K562 (cell line): ENCODE data around the gene CD2. TPM values are rescaled to one million over a fixed set of nuclear protein-coding genes. Genes with fewer than 3 reads are reported as not detected.
A peak's percentile ranks its signal among the peaks of the same experiment; 100 is the strongest.

Source experiments
- ASH1L ChIP-seq: fragments of 450-650 bp; IDR thresholded peaks from 2 replicates; pipeline ENCODE4 v1.6.1; 2018; ENCODE audit warnings: borderline replicate concordance, mild to moderate bottlenecking, low read depth; ENCODE audit not compliant: partially characterized antibody
- BDP1 ChIP-seq: IDR thresholded peaks from 3 replicates; pipeline ENCODE4 v1.6.1; 2011; ENCODE audit not compliant: insufficient read length, insufficient read depth
- DNMT1 ChIP-seq: fragments of 450-650 bp; IDR thresholded peaks from 2 replicates; pipeline ENCODE4 v1.6.1; 2016; ENCODE audit warnings: antibody characterized with exemption, mild to moderate bottlenecking
- ETS2 ChIP-seq: IDR thresholded peaks from 2 replicates; pipeline ENCODE4 v1.6.1; 2016; ENCODE audit warnings: borderline replicate concordance, missing genetic modification characterization, mild to moderate bottlenecking, moderate library complexity, missing compliant biosample characterization; ENCODE audit not compliant: poor library complexity, severe bottlenecking
- HDAC1 ChIP-seq, 2 experiments: fragments of 450-650 bp; IDR thresholded peaks; 2 replicates each; pipeline ENCODE4 v1.6.1; 2016 to 2017; ENCODE audit warnings: inconsistent platforms in 1 of 2, mild to moderate bottlenecking in 1 of 2, moderate library complexity in 1 of 2
- MAFF ChIP-seq: IDR thresholded peaks from 2 replicates; pipeline ENCODE4 v1.6.1; 2012; ENCODE audit warnings: low read length, improper control_type of control experiment
- MAFK ChIP-seq: IDR thresholded peaks from 2 replicates; pipeline ENCODE4 v1.6.1; 2011; ENCODE audit warnings: low read length, improper control_type of control experiment
- NCOA4 ChIP-seq: fragments of 450-650 bp; IDR thresholded peaks from 2 replicates; pipeline ENCODE4 v1.6.1; 2018; ENCODE audit warnings: mild to moderate bottlenecking; ENCODE audit not compliant: partially characterized antibody
- POLR3A ChIP-seq: IDR thresholded peaks from 2 replicates; pipeline ENCODE4 v1.6.1; 2011; ENCODE audit warnings: borderline replicate concordance, mild to moderate bottlenecking, moderate library complexity; ENCODE audit not compliant: insufficient read length, insufficient read depth; ENCODE audit errors: extremely low read depth
- PRMT5 ChIP-seq: sonication (generic); formaldehyde crosslinking; IDR thresholded peaks from 2 replicates; pipeline ENCODE4 v1.5.0; 2020; ENCODE audit warnings: missing genetic modification reagents
- PURB ChIP-seq: sonication (generic); formaldehyde crosslinking; IDR thresholded peaks from 2 replicates; pipeline ENCODE4 v1.9.0; 2021; ENCODE audit warnings: low read depth, mild to moderate bottlenecking, missing genetic modification reagents
- RFX5 ChIP-seq: IDR thresholded peaks from 2 replicates; pipeline ENCODE4 v1.6.1; 2011; ENCODE audit warnings: low read depth, mild to moderate bottlenecking, improper control_type of control experiment, low read length
- RHOXF2B ChIP-seq: fragments of 250-450 bp; sonication (Bioruptor Pico); conservative IDR thresholded peaks from 2 replicates; pipeline ENCODE4 v1.5.1; 2021
- SMAD1 ChIP-seq: fragments of 150-350 bp; IDR thresholded peaks from 2 replicates; pipeline ENCODE4 v1.6.1; 2014; ENCODE audit warnings: low read length, low read depth; ENCODE audit not compliant: partially characterized antibody
- TCF7L2 ChIP-seq: fragments of 150-350 bp; IDR thresholded peaks from 2 replicates; pipeline ENCODE4 v1.6.1; 2016; ENCODE audit warnings: low read depth, mild to moderate bottlenecking, low read length, moderate library complexity
- TRIM24 ChIP-seq, 2 experiments: fragments of 450-650 bp; IDR thresholded peaks; 2 replicates each; pipeline ENCODE4 v1.6.1; 2016
- ZBTB17 ChIP-seq: fragments of 450-650 bp; formaldehyde crosslinking; IDR thresholded peaks from 2 replicates; pipeline ENCODE4 v1.4.0; 2020; ENCODE audit warnings: mild to moderate bottlenecking
- ZNF24 ChIP-seq: fragments of 450-650 bp; IDR thresholded peaks from 2 replicates; pipeline ENCODE4 v1.6.1; 2016
- polyA plus RNA-seq, 8 experiments: library from polyadenylated mRNA; depleted of rRNA in 4 of 8; stranded (reverse) in 5 of 8; unstranded in 3 of 8; fragments of >200 nt; fragmentation: Nextera tagmentation in 2 of 8; fragmentation: Illumina TruSeq in 1 of 8; extraction: Ambion mirVana in 2 of 8; extraction: Trizol in 1 of 8; gene quantifications; 2 replicates each; pipeline versions ENCODE4 v1.2.1 to v1.2.3, GENCODE V29; 2011 to 2014; ENCODE audit warnings: inconsistent platforms in 1 of 8, missing spikeins in 1 of 8
- total RNA-seq, 7 experiments: library from RNA; depleted of rRNA in 6 of 7; stranded (reverse); fragments of >200 nt in 6 of 7; fragmentation: Illumina TruSeq in 2 of 7; extraction: Trizol in 2 of 7; gene quantifications; 2 replicates each; pipeline versions ENCODE4 v1.2.1 to v1.2.3, GENCODE V29; 2011 to 2021; ENCODE audit warnings: low replicate concordance in 1 of 7
- TF ChIP-seq, protein P1 (sequence below): fragments of 150-350 bp; IDR thresholded peaks from 2 replicates; pipeline ENCODE4 v1.6.1; 2014; ENCODE audit warnings: low read depth, mild to moderate bottlenecking, low read length, borderline replicate concordance
- TF ChIP-seq, protein P2 (sequence below): sonication (generic); formaldehyde crosslinking; IDR thresholded peaks from 2 replicates; pipeline ENCODE4 v1.8.1; 2023; ENCODE audit warnings: mild to moderate bottlenecking, missing genetic modification reagents
- TF ChIP-seq, protein P3 (sequence below): fragments of 450-650 bp; IDR thresholded peaks from 2 replicates; pipeline ENCODE4 v1.6.1; 2016; ENCODE audit warnings: low read depth, mild to moderate bottlenecking, moderate library complexity
- TF ChIP-seq, protein P4 (sequence below): fragments of 450-650 bp; IDR thresholded peaks from 2 replicates; pipeline ENCODE4 v1.6.1; 2016; ENCODE audit warnings: borderline replicate concordance

Gene CD2
- total and polyA plus RNA-seq, 9 of the 15 experiments (the other 6 are each of a cell fraction or from before 2014, with no cell fraction given): 0.07 to 0.16 TPM; not detected in 7

DNA sequence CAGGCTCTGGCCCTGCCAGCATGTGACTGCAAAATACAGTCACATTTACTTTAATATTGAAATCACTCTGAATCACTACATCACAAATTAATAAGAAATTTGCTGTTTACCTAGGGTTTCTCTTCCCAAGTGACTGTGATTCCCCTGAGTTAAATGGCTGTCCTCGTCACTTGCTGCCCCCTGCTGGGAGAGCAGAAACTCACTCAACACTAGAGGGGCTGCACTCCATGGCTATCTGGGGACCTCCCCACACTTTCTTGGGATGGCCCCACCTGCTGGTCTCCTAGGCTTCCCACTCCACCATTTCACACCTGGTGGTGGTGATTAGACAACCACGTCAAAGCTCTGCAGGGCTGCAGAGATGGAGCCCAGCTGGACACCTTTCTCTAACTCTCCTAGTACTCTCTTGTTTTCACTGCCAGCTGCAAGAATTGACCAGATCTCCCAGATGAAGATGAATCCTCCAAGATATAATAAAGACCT, 63.4 kb downstream of the CD2 start (continued):
- TF ChIP-seq, protein P1, sequence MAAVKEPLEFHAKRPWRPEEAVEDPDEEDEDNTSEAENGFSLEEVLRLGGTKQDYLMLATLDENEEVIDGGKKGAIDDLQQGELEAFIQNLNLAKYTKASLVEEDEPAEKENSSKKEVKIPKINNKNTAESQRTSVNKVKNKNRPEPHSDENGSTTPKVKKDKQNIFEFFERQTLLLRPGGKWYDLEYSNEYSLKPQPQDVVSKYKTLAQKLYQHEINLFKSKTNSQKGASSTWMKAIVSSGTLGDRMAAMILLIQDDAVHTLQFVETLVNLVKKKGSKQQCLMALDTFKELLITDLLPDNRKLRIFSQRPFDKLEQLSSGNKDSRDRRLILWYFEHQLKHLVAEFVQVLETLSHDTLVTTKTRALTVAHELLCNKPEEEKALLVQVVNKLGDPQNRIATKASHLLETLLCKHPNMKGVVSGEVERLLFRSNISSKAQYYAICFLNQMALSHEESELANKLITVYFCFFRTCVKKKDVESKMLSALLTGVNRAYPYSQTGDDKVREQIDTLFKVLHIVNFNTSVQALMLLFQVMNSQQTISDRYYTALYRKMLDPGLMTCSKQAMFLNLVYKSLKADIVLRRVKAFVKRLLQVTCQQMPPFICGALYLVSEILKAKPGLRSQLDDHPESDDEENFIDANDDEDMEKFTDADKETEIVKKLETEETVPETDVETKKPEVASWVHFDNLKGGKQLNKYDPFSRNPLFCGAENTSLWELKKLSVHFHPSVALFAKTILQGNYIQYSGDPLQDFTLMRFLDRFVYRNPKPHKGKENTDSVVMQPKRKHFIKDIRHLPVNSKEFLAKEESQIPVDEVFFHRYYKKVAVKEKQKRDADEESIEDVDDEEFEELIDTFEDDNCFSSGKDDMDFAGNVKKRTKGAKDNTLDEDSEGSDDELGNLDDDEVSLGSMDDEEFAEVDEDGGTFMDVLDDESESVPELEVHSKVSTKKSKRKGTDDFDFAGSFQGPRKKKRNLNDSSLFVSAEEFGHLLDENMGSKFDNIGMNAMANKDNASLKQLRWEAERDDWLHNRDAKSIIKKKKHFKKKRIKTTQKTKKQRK: no peak
- TF ChIP-seq, protein P2, sequence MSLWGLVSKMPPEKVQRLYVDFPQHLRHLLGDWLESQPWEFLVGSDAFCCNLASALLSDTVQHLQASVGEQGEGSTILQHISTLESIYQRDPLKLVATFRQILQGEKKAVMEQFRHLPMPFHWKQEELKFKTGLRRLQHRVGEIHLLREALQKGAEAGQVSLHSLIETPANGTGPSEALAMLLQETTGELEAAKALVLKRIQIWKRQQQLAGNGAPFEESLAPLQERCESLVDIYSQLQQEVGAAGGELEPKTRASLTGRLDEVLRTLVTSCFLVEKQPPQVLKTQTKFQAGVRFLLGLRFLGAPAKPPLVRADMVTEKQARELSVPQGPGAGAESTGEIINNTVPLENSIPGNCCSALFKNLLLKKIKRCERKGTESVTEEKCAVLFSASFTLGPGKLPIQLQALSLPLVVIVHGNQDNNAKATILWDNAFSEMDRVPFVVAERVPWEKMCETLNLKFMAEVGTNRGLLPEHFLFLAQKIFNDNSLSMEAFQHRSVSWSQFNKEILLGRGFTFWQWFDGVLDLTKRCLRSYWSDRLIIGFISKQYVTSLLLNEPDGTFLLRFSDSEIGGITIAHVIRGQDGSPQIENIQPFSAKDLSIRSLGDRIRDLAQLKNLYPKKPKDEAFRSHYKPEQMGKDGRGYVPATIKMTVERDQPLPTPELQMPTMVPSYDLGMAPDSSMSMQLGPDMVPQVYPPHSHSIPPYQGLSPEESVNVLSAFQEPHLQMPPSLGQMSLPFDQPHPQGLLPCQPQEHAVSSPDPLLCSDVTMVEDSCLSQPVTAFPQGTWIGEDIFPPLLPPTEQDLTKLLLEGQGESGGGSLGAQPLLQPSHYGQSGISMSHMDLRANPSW (CRISPR knock-in tag): no peak
- TF ChIP-seq ZBTB17 (CRISPR knock-in tag) (no peak), NCOA4 (no peak), RFX5 (no peak), ASH1L (no peak), HDAC1 (IDR thresholded peaks at IDR 0.05) (no peak), MAFF (no peak), PRMT5 (no peak), ZNF24 (0 out of 2 replicates have a peak, but pooled peaks have one; percentile 31), ETS2 (tag) (no peak), DNMT1 (no peak), SMAD1 (peak; percentile 35), TCF7L2 (no peak), MAFK (no peak), POLR3A (no peak), RHOXF2B (CRISPR knock-in tag) (no peak), TRIM24 (IDR thresholded peaks at IDR 0.05) (0 out of 4 replicates have a peak, but pooled peaks have one; percentile 22 to 33), BDP1 (no peak), PURB (CRISPR knock-in tag) (no peak)
- TF ChIP-seq, protein P3, sequence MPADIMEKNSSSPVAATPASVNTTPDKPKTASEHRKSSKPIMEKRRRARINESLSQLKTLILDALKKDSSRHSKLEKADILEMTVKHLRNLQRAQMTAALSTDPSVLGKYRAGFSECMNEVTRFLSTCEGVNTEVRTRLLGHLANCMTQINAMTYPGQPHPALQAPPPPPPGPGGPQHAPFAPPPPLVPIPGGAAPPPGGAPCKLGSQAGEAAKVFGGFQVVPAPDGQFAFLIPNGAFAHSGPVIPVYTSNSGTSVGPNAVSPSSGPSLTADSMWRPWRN: no peak
- TF ChIP-seq, protein P4, sequence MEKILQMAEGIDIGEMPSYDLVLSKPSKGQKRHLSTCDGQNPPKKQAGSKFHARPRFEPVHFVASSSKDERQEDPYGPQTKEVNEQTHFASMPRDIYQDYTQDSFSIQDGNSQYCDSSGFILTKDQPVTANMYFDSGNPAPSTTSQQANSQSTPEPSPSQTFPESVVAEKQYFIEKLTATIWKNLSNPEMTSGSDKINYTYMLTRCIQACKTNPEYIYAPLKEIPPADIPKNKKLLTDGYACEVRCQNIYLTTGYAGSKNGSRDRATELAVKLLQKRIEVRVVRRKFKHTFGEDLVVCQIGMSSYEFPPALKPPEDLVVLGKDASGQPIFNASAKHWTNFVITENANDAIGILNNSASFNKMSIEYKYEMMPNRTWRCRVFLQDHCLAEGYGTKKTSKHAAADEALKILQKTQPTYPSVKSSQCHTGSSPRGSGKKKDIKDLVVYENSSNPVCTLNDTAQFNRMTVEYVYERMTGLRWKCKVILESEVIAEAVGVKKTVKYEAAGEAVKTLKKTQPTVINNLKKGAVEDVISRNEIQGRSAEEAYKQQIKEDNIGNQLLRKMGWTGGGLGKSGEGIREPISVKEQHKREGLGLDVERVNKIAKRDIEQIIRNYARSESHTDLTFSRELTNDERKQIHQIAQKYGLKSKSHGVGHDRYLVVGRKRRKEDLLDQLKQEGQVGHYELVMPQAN: no peak
